ENCODE data around the gene CLTC. TPM values are rescaled to one million over a fixed set of nuclear protein-coding genes. Genes with fewer than 3 reads are reported as not detected.

Gene CLTC
- total RNA-seq, 1 donor from 2014 or later, result 113 TPM

DNA sequence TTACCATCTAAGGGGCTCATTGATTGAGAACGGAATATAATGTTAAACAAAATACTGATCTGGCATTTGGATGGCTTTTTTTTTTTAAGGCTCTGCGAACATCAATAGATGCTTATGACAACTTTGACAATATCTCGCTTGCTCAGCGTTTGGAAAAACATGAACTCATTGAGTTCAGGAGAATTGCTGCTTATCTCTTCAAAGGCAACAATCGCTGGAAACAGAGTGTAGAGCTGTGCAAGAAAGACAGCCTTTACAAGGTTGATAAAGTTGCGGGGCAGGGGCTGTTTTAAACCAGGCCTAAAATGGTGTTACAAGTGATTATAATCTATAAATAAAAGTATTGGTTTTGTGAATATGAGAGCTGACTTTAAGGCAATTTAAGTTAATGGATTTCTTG, 65.3 kb downstream of the CLTC start:
- TF ChIP-seq POLR2AphosphoS5 (IDR thresholded peaks at IDR 0.05; ENCODE audit: insufficient read depth in 1 of 2, low read depth in 1 of 2) (no peak), POLR2A (IDR thresholded peaks at IDR 0.05) (no peak), CTCF (IDR thresholded peaks at IDR 0.05) (no peak)
- Histone ChIP-seq H3K27ac (no peak overlapping the region), H3K9me3 (no peaks in the 10 kb centered on the region), H3K27me3 (no peaks in the 10 kb centered on the region), H3K4me3 (no peak overlapping the region), H3K36me3 (peaks cover 4 to 69% of the 10 kb centered on the region in 2 donors), H3K4me1 (no peaks in the 10 kb centered on the region)
- no peak for DNase-seq (ENCODE audit: extremely low spot score in 2 of 2)
- intact Hi-C loops (cut with DNase I), result no loop called here

DNA sequence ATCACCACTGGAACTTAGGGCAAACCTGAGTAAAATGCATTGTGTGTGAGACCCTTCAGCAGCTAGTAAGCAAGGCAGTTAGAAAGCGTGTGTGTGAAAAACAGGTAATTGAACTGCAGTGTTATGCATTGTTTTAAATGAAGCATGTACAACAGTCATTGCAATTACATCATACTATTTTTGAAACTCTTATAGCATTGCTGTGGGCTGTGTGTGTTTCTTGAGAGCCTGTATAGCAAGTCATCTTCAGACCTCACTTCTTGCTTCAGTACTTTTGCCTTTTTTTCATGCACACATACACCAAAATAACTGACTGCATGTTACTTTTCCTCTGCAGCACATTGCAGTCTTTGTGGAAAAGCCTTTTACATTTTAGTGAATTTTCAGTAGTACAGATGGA, 68.3 kb downstream of the CLTC start:
- no peak for DNase-seq (ENCODE audit: extremely low spot score in 2 of 2)
- H3K4me1 ChIP-seq, result no peaks in the 10 kb centered on the region
- H3K27me3 ChIP-seq, result no peaks in the 10 kb centered on the region
- H3K9me3 ChIP-seq, result no peaks in the 10 kb centered on the region
- H3K36me3 ChIP-seq, result peaks cover 0 to 58% of the 10 kb centered on the region in 2 donors
- no peak overlapping the region for H3K27ac ChIP-seq
- TF ChIP-seq POLR2A (IDR thresholded peaks at IDR 0.05), result no peak
- TF ChIP-seq CTCF (IDR thresholded peaks at IDR 0.05), result no peak
- no peak for TF ChIP-seq POLR2AphosphoS5 (IDR thresholded peaks at IDR 0.05; ENCODE audit: insufficient read depth in 1 of 2, low read depth in 1 of 2)
- no peak overlapping the region for H3K4me3 ChIP-seq
- intact Hi-C loops (cut with DNase I), result no loop called here

GRCh38 chr17:59688496-59688895, 68.8 kb downstream of the CLTC start:
- H3K36me3 ChIP-seq, result peaks cover 0 to 58% of the 10 kb centered on the region in 2 donors
- H3K27ac ChIP-seq, result no peak overlapping the region
- H3K27me3 ChIP-seq, result no peaks in the 10 kb centered on the region
- H3K4me3 ChIP-seq, result no peak overlapping the region
- H3K4me1 ChIP-seq, result no peaks in the 10 kb centered on the region
- no peaks in the 10 kb centered on the region for H3K9me3 ChIP-seq
- DNase-seq (ENCODE audit: extremely low spot score in 2 of 2), result no peak
- intact Hi-C loops (cut with DNase I), result no loop called here
- TF ChIP-seq POLR2A (IDR thresholded peaks at IDR 0.05), result no peak
- no peak for TF ChIP-seq CTCF (IDR thresholded peaks at IDR 0.05)
- no peak for TF ChIP-seq POLR2AphosphoS5 (IDR thresholded peaks at IDR 0.05; ENCODE audit: insufficient read depth in 1 of 2, low read depth in 1 of 2)

GRCh38 chr17:59693582-59693981, 73.9 kb downstream of the CLTC start:
- no peak for DNase-seq (ENCODE audit: extremely low spot score in 2 of 2)
- H3K27ac ChIP-seq, result no peak overlapping the region
- intact Hi-C loops (cut with DNase I), result no loop called here
- TF ChIP-seq POLR2A (IDR thresholded peaks at IDR 0.05), result no peak
- no peak for TF ChIP-seq CTCF (IDR thresholded peaks at IDR 0.05)
- no peak for TF ChIP-seq POLR2AphosphoS5 (IDR thresholded peaks at IDR 0.05; ENCODE audit: insufficient read depth in 1 of 2, low read depth in 1 of 2)
- no peaks in the 10 kb centered on the region for H3K9me3 ChIP-seq
- H3K4me1 ChIP-seq, result no peaks in the 10 kb centered on the region
- H3K4me3 ChIP-seq, result no peak overlapping the region
- no peaks in the 10 kb centered on the region for H3K27me3 ChIP-seq
- peaks cover 0 to 59% of the 10 kb centered on the region in 2 donors for H3K36me3 ChIP-seq

GRCh38 chr17:59694344-59694743, 74.6 kb downstream of the CLTC start:
- intact Hi-C loops (cut with DNase I), result no loop called here
- no peaks in the 10 kb centered on the region for H3K9me3 ChIP-seq
- H3K4me3 ChIP-seq, result no peak overlapping the region
- no peak for TF ChIP-seq CTCF (IDR thresholded peaks at IDR 0.05)
- no peak for TF ChIP-seq POLR2AphosphoS5 (IDR thresholded peaks at IDR 0.05; ENCODE audit: insufficient read depth in 1 of 2, low read depth in 1 of 2)
- TF ChIP-seq POLR2A (IDR thresholded peaks at IDR 0.05), result no peak
- no peaks in the 10 kb centered on the region for H3K27me3 ChIP-seq
- H3K4me1 ChIP-seq, result no peaks in the 10 kb centered on the region
- peaks cover 0 to 66% of the 10 kb centered on the region in 2 donors for H3K36me3 ChIP-seq
- H3K27ac ChIP-seq, result no peak overlapping the region
- no peak for DNase-seq (ENCODE audit: extremely low spot score in 2 of 2)
